Ishikawa (cell line): ENCODE results near the gene MRM2.

Experiments
- CEBPB ChIP-seq: IDR thresholded peaks from 2 replicates; pipeline ENCODE4 v1.6.1; 2012
- CREB1 ChIP-seq: IDR thresholded peaks from 2 replicates; pipeline ENCODE4 v1.6.1; 2012; ENCODE audit warnings: low read depth
- EGR1 ChIP-seq: IDR thresholded peaks from 2 replicates; pipeline ENCODE4 v1.6.1; 2012
- EP300 ChIP-seq: IDR thresholded peaks from 2 replicates; pipeline ENCODE4 v1.6.1; 2012; ENCODE audit warnings: borderline replicate concordance
- FOXM1 ChIP-seq: IDR thresholded peaks from 2 replicates; pipeline ENCODE4 v1.6.1; 2012; ENCODE audit warnings: low read depth, borderline replicate concordance
- MAX ChIP-seq: IDR thresholded peaks from 2 replicates; pipeline ENCODE4 v1.6.1; 2012
- NFIC ChIP-seq: IDR thresholded peaks from 2 replicates; pipeline ENCODE4 v1.6.1; 2012
- RAD21 ChIP-seq: IDR thresholded peaks from 2 replicates; pipeline ENCODE4 v1.6.1; 2012; ENCODE audit warnings: low read depth
- REST ChIP-seq: IDR thresholded peaks from 2 replicates; pipeline ENCODE4 v1.6.1; 2012; ENCODE audit warnings: low read depth, mild to moderate bottlenecking
- TAF1 ChIP-seq: IDR thresholded peaks from 2 replicates; pipeline ENCODE4 v1.6.1; 2012; ENCODE audit warnings: low read depth, mild to moderate bottlenecking
- TCF12 ChIP-seq: IDR thresholded peaks from 2 replicates; pipeline ENCODE4 v1.6.1; 2012; ENCODE audit warnings: low read depth
- TEAD4 ChIP-seq: IDR thresholded peaks from 2 replicates; pipeline ENCODE4 v1.6.1; 2012
- YY1 ChIP-seq: IDR thresholded peaks from 2 replicates; pipeline ENCODE4 v1.6.1; 2012; ENCODE audit warnings: low read depth
- TF ChIP-seq, protein P1 (sequence below): IDR thresholded peaks from 2 replicates; pipeline ENCODE4 v1.6.1; 2012

The MRM2 gene

DNA sequence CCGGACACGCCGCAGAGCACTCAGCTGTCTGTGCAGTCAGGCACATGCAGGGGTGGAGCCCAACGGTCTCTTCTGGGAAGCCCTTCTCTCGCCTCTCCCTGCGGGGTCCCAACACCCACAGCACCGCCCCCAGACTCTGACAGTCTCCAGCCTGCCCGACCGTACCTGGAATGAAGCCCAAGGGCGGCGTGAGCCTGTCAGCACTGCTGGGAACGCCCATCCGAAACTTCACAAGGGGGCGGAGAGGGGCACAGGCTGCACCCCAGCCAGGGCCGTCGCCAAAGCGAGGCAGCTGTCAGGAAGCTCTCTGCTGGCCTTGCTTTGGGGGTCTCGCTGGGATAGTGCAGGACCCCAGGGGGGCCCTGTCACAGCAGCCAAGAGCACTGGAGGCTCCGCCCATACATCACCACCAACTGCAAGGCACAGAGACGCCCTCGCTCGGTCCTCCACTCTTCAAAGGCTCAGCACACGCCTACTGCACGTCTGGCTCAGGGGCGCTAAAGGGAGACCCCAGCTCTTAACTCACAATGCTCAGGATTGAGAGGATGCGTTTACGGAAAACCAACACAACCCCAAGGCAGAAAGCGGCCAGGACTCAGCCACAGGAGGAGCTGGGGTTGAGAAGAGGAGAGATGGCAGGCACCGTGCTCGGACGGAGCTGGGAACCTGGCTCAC is 40.2 kb downstream of the MRM2 start:
- TF ChIP-seq EGR1 (no peak), CREB1 (no peak), TAF1 (no peak)
- TF ChIP-seq, protein P1, sequence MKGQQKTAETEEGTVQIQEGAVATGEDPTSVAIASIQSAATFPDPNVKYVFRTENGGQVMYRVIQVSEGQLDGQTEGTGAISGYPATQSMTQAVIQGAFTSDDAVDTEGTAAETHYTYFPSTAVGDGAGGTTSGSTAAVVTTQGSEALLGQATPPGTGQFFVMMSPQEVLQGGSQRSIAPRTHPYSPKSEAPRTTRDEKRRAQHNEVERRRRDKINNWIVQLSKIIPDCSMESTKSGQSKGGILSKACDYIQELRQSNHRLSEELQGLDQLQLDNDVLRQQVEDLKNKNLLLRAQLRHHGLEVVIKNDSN = no peak

GRCh38 chr7:2201128-2201527 is 40.9 kb downstream of the MRM2 start:
- TF ChIP-seq, protein P1 = no peak
- TF ChIP-seq CEBPB (no peak), REST (no peak), EP300 (no peak)

- no peak for TF ChIP-seq YY1
- TF ChIP-seq TEAD4 = no peak
- no peak for TF ChIP-seq REST
- TF ChIP-seq EGR1 = no peak
- TF ChIP-seq MAX = no peak
- TF ChIP-seq RAD21 = no peak
- TF ChIP-seq CREB1 = no peak
- TF ChIP-seq, protein P1 = no peak
- no peak for TF ChIP-seq TCF12
- no peak for TF ChIP-seq EP300
- TF ChIP-seq TAF1 = no peak
- TF ChIP-seq FOXM1 = no peak
- TF ChIP-seq NFIC = no peak
Measured at GRCh38 chr7:2200584-2200980, 41.4 kb downstream of the MRM2 start.

DNA sequence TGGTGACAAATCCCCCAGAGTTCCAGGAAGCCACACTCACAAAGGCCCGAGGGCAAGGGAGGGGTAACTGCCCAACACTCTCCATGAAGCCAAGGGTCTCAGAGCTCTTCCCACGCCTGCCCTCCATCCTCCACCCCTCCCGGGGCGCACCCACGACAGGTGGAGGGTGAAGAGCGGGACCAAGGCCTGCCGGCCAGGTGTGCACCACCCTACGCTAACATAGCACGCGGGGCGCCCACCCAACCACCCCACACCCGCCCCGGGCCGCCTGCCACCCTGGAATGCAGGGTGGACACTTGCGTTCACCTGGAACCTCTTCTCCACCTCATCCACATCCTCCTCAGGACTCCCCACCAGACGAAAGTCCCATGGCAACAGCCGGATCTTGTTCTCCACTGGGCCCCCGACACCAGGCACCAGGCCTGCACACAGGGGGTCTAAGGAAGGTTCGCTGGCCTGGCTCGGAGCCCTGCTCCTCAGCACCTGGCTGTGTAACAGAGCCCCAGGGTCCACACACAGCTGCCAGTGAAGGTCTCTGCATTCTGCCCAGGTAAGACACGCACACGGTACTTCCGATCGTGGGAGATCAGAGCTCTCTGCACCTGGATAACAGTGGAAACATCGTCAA is 41.9 kb downstream of the MRM2 start:
- TF ChIP-seq, protein P1 = no peak
- TF ChIP-seq EP300 (no peak), TCF12 (no peak)

- TF ChIP-seq YY1 (no peak), EGR1 (no peak)
Measured at GRCh38 chr7:2199528-2199927, 42.5 kb downstream of the MRM2 start.

GRCh38 chr7:2198760-2199159 is 43.2 kb downstream of the MRM2 start:
- TF ChIP-seq, protein P1 = no peak
- TF ChIP-seq RAD21 = no peak
